HG03342 (cell line): ENCODE measurements around the gene AK9.
"Not testable (repeated sequence)": the region's sequence is repeated elsewhere in the genome, so short reads cannot be mapped to it uniquely, and the experiment has no call there.

Experiments used
- ATAC-seq: cut with Tn5 transposase; IDR thresholded peaks from one replicate; pipeline ENCODE4 v1.9.1; 2021; ENCODE audit warnings: mild to moderate bottlenecking, moderate library complexity; ENCODE audit not compliant: unreplicated experiment

AK9 gene

GRCh38 chr6:109696355-109696754 is 5.4 kb upstream of the AK9 start:
- ATAC-seq, result no peak

- no peak for ATAC-seq
Observed at GRCh38 chr6:109695468-109695867, 4.5 kb upstream of the AK9 start.

GRCh38 chr6:109693111-109693510 is 2.1 kb upstream of the AK9 start:
- ATAC-seq, result peak; percentile 33

GRCh38 chr6:109690373-109690736 is 647 bp downstream of the AK9 start:
- peak; percentile 53 for ATAC-seq

GRCh38 chr6:109687271-109687761 is 3.7 kb downstream of the AK9 start:
- no peak for ATAC-seq

- ATAC-seq, result no peak
Observed at GRCh38 chr6:109686566-109687265, 4.3 kb downstream of the AK9 start.

GRCh38 chr6:109678661-109679505 is 12.1 kb downstream of the AK9 start:
- not testable (repeated sequence) for ATAC-seq

GRCh38 chr6:109678240-109678639 is 12.8 kb downstream of the AK9 start:
- no peak for ATAC-seq

- ATAC-seq, result no peak
Observed at GRCh38 chr6:109676724-109677123, 14.3 kb downstream of the AK9 start.

GRCh38 chr6:109672839-109673238 is 18.2 kb downstream of the AK9 start:
- no peak for ATAC-seq

GRCh38 chr6:109672175-109672574 is 18.8 kb downstream of the AK9 start:
- no peak for ATAC-seq

GRCh38 chr6:109671733-109672132 is 19.3 kb downstream of the AK9 start:
- no peak for ATAC-seq

- ATAC-seq, result no peak
Observed at GRCh38 chr6:109669811-109670210, 21.2 kb downstream of the AK9 start.

- no peak for ATAC-seq
Observed at GRCh38 chr6:109662192-109662591, 28.8 kb downstream of the AK9 start.

- no peak for ATAC-seq
Observed at GRCh38 chr6:109660526-109661320, 30.3 kb downstream of the AK9 start.

GRCh38 chr6:109655761-109656262 is 35.2 kb downstream of the AK9 start:
- no peak for ATAC-seq

- ATAC-seq, result no peak
Observed at GRCh38 chr6:109653264-109653663, 37.7 kb downstream of the AK9 start.

GRCh38 chr6:109644131-109644530 is 46.9 kb downstream of the AK9 start:
- no peak for ATAC-seq

GRCh38 chr6:109632405-109632804 is 58.6 kb downstream of the AK9 start:
- no peak for ATAC-seq

GRCh38 chr6:109631403-109631802 is 59.6 kb downstream of the AK9 start:
- no peak for ATAC-seq
